HG03457 (cell line): ENCODE data around the gene DESI1.
"Not testable (repeated sequence)": the region's sequence is repeated elsewhere in the genome, so short reads cannot be mapped to it uniquely, and the experiment has no call there.

Source experiments
- ATAC-seq: cut with Tn5 transposase; IDR thresholded peaks from one replicate; pipeline ENCODE4 v1.9.1; 2021; ENCODE audit warnings: moderate number of reproducible peaks; ENCODE audit not compliant: unreplicated experiment

DESI1 gene

DNA sequence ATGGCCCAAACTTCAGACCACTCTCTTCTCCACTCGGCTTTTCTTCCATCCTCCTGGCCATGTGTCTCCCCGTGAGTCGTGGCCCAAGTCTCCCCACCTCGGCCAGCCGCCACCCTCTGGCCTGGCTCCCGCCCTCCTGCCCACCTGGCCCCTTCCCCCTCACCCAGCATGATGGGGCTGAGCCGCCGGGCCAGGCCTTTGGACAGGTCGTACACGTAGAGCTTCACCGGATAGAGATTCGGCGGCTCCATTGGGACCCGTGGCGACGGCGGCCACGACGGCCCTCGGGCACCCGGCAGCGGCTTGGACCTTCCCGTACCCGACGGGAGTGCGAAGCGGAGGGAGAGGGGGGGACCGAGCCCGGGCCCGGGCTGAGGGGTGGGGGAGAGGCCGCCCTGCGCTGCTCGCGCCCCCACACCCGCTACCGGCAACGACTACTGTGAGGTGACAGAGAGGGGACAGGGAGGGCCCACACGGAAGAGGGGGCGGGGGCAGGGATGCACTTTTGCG is at the start of gene DESI1:
Gene DESI1, minus strand, starts transcription at position 455 of the 510 bp plus-strand sequence. Its CDS starts 204 bp downstream, at position 251.
- ATAC-seq, result peak; percentile 45

DNA sequence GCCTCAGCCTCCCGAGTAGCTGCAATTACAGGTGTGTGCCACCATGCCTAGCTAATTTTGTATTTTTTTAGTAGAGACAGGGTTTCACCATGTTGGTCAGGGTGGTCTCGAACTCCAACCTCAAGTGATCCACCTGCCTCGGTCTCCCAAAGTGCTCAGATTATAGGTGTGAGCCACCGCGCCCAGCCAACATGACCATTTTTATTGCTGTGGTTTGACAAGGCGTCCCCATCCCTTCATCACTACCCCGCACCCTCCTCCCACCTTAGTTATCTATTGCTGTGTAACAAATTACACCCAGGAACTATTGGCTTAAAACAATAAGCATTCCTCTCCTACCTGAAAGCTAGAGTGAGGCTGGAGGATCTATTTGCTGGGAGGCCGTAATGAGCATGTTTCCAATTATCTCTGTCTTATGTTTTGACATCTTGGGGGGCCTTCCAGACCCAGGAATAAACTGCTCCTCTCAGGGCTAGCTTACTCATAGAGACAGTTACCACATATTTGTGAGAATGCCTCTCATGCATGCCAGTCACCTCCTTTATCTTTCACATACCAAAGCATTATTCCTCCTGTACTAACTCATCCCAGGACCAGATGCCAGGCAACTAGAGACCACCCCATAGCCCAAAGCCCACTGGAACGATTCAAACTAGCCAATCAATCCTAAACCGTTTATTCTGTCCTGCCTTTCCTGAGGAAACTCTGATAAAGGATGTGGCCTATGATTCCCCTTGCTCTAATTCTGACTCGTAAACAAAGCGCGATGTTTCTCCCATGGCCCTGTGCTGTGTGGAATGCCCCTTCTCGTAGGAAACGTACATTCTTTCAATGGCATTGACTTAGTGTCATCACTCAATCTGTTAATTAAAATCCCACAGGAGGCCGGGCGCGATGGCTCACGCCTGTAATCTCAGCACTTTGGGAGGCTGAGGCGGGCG is 48.4 kb upstream of the DESI1 start:
- ATAC-seq, result no peak

DNA sequence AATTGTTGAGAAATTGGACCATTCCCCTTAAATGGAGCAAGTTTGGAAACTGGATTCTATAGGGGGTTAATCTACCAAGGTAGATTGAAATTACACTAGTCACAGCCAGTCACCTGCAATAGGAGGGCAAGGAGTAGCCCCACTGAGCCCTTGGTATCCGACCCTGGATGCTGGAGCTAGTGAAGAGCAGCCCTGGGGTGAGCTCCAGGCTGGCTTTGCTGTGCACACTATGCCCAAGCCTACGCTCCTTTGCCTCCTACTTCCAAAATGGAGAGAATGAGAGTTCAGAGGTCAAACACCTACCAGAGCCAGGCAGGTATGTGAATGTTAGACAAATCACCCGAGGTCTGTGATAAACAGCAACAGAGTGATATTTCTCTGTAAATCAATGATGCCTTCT is 44.1 kb upstream of the DESI1 start:
- ATAC-seq, result no peak

DNA sequence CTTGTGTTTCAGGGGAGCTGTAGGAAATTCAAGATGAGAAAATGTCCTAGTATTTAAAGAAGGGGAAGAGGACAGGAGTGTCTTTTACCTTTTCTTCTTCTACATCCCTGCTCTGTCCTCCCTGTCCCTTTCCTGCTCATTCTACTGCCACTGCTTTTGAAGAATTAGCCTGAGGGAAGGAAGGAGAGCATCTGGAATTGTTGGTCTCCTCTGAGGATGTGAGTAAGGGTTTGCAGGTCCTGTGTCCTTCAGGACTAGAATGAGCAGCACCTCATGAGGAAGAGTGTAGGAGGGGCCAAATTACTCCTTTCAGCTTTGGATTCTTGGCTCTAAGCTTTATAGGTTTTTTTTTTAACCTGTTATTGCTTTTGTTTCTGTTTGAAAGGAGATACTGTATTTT is 43.6 kb upstream of the DESI1 start:
- ATAC-seq, result no peak

DNA sequence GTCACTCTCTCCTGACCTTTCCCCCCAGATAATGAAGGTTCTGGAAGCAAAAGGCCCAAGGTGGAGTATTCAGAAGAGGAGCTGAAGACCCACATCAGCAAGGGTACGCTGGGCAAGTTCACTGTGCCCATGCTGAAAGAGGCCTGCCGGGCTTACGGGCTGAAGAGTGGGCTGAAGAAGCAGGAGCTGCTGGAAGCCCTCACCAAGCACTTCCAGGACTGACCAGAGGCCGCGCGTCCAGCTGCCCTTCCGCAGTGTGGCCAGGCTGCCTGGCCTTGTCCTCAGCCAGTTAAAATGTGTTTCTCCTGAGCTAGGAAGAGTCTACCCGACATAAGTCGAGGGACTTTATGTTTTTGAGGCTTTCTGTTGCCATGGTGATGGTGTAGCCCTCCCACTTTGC is 42.8 kb upstream of the DESI1 start:
- not testable (repeated sequence) for ATAC-seq

DNA sequence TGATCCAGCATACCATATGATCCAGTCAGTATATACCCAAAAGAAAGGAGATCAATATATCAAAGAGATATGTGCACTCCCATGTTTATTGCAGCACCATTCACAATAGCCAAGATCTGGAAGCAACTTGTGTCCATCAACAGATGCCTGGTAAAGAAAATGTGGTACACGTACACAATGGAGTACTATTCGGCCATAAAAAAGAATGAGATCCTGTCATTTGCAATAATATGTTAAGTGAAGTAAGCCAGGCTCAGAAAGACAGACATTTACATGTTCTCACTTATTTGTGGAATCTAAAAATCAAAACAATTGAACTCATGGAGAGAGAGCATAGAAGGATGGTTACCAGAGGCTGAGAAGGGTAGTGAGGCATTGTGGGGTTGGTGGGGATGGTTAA is 40.9 kb upstream of the DESI1 start:
- ATAC-seq, result no peak

DNA sequence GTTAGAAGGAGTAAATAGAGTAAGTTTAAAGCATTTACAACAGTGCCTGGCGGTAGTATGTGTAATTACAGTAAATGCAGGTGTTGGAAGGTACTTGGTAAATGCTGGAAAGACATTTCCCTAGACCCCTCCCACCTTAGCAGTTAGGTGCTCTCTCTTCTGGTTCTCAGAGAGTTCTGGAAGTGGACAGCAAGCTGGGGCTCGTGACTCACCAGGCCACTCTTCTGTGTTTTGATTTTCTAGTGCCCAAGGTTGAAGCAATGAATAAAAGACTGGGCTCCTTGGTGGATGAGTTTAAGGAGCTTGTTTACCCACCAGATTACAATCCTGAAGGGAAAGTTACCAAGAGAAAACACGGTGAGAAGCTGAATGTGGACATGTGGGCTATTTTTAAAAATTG is 40.2 kb upstream of the DESI1 start:
- ATAC-seq, result no peak

DNA sequence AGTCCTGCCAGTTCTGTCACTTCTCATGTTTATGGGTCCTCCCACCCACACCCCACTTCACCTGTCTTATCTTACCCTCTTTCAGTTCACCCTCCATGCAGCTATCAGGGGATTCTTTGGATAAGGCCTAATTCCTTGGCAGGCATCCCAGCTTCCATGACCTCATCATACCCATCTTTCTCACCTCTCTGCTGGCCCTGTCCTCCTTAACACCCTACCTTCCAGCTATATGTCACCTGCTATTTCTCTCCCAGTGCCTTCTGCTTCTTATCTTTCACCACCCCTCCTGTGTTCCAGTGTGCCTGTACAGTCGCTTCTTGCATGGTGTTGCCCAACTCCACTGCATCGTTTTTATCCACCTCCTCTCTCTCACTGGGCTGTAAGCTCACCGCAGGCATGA is 39.6 kb upstream of the DESI1 start:
- ATAC-seq, result no peak

DNA sequence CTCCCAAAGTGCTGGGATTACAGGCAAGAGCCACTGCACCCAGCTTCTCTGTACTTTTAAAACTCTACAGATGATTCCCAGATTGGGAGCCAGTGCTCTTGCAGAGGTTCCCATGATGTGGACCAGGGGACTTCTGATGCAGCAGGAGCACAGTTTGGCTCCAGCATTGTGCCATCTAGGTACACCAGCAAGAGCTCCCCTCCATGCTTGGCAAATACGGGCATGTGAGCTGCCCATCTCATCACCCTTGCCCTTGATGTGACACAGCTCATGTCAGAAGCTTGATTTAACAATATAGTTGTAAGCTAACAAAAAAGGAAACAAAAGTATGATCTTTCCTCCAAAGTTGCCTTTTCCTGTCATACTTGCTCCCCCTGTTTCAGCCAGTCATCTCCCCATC is 39.1 kb upstream of the DESI1 start:
- no peak for ATAC-seq

DNA sequence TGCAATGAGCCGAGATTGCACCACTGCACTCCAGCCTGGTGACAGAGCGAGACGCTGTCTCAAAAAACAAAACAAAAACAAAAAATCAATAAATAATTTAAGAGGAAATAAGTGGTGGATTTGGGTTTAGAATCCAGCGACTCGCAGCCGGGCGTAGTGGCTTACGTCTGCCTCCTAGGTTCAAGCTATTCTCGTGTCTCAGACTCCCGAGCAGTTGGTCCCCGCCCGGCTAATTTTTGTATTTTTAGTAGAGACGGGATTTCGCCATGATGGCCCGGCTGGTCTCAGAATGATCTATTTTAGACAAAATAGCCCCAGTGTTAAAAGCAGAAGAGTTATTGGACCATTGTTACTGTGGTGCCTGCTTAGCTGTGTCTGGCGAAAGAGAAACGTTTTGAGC is 38.0 kb upstream of the DESI1 start:
- ATAC-seq, result no peak

DNA sequence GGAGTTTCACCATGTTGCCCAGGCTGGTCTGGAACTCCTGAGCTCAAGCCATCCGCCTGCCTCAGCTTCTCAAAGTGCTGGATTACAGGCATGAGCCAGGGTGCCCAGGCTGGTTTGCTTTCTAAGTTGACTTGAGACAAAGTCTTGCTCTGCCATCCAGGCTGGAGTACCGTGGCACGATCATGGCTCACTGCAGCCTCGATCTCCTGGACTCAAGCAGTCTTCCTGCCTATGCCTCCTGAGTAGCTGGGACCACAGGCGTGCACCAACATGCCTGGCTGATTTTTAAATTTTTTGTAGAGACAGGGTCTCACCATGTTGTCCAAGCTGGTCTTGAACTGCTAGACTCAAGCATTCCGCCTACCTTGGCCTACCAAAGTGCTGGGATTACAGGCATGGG is 36.9 kb upstream of the DESI1 start:
- no peak for ATAC-seq

DNA sequence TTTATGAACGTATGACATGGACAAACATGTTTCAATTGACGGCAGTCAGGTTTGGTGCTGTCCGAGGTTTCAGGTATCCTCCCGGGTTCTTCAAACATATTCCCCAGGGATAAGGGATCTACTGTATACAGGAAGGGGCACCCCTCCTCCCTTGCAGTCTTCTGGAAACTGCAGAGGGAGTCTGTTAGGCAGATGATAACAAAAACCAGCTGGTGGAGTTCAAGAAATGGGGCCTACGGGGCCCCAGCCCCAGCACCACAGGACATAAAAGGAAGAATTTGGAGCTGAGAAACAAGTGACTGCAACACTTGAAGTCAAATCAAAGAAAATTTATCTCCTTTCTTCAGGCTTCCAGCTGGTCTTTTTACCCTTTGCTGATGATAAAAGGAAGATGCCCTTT is 35.7 kb upstream of the DESI1 start:
- ATAC-seq, result no peak

DNA sequence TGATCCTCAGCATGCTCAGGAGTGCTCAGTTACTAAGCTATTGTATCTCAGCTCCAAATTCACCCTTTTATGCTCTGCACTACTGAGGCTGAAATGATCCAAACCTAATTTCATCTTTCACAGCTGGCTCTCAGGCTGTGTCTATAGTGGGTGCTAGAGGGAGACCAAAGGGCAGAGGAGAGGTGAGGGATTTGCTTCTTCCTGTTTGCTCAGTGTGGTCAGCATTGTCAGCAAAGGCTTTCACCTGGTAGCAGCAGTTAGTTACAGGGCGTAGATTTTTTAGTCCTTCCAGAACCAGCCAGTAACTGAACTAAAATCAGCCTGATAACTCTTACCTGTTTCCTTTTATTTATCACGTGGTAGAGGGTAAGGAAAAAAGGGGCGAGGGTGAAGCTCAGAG is 33.5 kb upstream of the DESI1 start:
- ATAC-seq, result no peak

DNA sequence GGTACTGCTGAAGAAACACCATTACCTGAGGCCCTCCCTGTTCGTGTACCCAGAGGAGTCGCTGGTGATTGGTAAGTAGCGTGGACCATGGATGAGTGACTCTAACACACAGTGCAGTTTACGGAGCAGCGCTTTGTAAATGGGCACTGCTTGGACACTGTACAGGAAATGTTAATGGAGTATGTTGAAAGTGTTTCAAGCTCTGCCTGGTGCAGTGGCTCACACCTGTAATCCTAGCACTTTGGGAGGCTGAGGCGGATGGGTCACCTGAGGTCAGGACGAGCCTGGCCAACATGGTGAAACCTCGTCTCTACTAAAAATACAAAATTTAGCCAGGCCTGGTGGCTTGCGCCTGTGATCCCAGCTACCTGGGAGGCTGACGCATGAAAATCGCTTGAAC is 30.0 kb upstream of the DESI1 start:
- ATAC-seq, result no peak

DNA sequence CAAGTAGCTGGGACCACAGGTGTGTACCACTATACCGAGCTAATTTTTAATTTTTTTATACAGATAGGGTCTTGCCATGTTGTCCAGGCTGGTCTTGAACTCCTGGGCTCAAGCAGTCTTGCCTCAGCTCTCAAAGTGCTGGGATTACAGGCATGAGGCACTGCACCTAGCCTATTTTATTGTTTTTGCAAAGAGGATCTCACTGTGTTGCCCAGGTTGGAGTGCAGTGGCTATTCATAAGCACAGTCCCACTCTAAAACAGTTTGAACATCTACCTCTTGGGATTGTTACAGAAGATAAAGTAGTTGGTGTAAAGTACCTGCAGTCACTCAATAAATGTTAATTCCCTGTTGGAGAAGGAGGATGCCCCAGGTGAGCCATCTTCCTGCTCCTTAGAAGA is 29.4 kb upstream of the DESI1 start:
- ATAC-seq, result no peak

DNA sequence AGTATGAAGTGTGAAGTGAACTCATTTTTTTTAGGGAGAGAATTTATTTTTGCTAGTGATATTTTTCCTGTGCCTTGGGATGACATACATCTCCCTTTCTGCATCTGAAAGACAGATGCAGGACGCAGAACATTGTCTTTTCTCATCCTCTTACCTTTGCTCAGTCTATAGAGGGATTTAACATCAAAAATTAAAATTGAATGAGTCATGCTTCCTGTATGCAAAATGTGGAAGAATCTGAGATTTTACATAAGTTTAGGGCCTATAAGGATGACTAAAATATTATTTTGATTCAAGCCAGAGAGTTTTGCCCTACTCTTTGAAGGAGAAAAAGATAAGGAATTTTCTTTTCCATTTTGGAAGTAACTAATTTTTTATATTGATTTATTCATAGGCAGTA is 27.6 kb upstream of the DESI1 start:
- ATAC-seq, result no peak

DNA sequence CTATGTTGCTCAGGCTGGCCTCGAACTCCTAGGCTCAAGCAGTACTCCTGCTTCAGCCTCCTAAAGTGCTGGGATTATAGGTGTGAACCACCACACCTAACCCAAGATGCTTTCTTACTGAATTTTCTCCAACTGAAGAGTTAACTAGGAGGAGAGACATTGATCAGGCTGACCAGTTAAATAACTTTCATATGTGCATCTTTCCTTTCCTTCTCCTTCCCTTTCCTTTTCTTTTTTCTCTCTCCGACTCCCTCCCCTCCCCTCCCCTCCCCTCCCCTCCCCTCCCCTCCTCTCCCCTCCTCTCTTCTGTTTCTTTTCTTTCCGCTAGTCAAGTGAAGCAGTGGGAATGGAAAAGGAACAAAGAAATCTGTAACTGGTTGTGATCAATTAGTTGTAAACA is 26.9 kb upstream of the DESI1 start:
- ATAC-seq, result no peak

DNA sequence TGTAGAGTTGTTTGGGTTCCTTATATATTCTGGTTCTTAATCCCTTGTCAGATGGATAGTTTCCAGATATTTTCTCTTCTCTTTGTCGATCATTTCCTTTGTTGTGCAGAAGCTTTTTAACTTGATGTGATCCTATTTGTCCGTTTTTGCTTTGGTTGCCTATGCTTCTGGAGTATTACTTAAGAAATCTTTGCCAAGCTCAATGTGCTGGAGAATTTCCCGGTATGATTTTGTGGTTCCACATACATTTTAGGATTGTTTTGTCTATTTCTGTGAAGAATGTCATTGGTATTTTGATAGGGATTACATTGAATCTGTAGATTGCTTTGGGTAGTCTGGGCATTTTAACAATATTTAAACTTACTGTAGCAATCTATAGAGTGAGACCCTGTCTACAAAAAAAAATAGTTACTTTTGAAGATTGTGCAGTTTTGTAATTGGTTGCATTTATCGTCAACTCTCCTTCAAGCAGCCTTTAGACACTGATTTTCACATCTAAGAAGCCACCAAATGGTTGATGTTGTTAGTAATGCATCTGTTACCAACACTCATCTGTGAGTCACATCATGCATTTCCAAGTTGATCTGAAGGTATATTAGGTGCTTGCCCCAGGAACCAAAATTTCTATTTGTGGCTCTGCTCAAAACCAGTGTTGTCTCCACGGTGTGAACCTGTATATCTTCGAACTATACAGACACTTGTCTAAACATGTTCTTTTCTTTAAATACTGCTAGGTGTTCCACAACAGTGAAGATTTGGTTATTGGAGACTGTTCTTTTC is 21.7 kb upstream of the DESI1 start:
- no peak for ATAC-seq

DNA sequence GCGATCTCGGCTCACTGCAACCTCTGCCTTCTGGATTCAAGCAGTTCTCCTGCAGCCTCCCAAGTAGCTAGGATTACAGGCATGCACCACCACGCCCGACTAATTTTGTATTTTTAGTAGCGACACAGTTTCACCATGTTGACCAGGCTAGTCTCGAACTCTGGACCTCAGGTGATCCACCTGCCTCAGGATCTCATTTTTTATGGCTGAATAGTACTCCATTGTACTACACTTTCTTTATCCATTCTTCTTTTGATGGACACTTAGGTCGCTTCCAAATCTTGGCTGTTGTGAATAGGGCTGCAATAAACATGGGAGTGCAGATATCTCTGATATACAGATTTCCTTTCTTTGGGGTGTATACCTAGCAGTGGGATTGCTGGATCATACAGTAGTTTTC is 21.0 kb upstream of the DESI1 start:
- ATAC-seq, result no peak

DNA sequence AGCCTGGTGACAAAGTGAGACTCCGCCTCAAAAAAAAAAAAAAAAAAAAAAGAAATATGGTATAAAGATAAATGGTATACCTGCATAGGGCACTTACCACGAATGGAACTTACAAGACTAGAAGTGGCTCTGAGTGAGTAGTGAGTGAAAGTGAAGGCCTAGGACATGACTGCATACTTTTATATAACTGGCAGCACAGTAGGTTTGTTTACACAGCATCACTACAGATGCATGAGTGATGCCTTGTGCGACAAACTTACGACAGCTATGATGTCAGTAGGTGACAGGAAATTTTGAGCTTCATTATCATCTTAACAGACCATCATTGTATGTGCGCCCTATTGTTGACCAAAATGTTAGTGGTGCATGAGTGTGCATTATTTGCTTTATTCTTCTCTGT is 17.9 kb upstream of the DESI1 start:
- no peak for ATAC-seq

DNA sequence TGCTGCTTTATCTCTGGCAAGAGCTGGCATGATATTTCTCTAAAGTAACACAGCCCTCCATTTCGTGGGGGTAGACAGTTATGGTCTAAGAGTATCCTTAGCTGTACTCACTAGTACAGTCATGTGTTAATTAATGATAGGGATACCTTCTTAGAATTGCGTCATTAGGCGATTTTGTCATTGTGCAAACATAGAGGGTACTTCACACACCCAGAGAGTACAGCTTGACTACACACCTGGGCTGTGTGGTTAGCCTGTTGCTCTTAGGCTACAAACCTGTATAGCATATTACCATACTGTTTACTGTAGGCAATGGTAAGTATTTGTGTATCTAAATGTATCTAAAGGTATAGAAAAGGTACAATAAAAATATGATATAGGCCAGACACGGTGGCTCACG is 17.3 kb upstream of the DESI1 start:
- ATAC-seq, result no peak

DNA sequence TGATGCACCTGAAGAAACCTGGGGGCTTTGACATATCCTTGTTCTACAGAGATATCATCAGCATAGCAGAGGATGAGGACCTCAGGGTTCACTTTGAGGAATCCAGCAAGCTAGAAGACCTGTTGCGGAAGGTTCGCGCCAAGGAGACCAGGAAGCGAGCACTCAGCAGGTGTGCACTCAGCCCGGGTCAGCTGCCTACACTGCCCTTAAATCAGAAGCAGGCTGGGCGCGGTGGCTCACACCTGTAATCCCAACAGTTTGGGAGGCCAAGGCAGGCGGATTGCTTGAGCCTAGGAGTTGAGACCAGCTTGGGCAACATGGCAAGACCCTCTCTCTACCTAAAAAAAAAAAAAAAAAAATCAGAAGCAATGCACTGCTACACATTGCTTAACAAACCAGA is 16.8 kb upstream of the DESI1 start:
- not testable (repeated sequence) for ATAC-seq
